ENCODE data around the gene CARMIL1. TPM values are rescaled to one million over a fixed set of nuclear protein-coding genes. Genes with fewer than 3 reads are reported as not detected.
A peak's percentile ranks its signal among the peaks of the same experiment; 100 is the strongest.

Gene CARMIL1
- total RNA-seq, 4 donors from 2014 or later, result 14.9 to 23.5 (median 20.3) TPM

DNA sequence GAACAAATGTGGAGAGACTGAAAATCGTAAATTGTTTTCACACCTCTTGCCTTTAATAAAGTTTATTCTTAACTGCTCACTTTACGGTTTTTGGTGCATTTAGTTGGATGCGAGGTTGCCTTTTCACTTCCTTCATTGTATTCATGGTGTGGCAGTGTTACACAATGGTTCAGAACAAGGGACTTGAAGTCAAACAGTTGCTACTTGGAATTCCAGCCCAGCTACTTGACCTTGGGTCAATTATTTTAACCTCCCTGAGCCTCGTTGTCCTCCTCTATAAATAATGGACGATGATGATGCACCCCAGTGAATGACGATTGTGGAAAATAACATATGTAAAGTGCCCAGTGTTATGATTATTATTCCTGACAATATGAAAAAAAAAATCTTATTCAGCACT, 72.3 kb downstream of the CARMIL1 start:
- H3K4me3 ChIP-seq (ENCODE audit: low read depth, poor library complexity, severe bottlenecking), result no peak overlapping the region
- TF ChIP-seq, protein P1, sequence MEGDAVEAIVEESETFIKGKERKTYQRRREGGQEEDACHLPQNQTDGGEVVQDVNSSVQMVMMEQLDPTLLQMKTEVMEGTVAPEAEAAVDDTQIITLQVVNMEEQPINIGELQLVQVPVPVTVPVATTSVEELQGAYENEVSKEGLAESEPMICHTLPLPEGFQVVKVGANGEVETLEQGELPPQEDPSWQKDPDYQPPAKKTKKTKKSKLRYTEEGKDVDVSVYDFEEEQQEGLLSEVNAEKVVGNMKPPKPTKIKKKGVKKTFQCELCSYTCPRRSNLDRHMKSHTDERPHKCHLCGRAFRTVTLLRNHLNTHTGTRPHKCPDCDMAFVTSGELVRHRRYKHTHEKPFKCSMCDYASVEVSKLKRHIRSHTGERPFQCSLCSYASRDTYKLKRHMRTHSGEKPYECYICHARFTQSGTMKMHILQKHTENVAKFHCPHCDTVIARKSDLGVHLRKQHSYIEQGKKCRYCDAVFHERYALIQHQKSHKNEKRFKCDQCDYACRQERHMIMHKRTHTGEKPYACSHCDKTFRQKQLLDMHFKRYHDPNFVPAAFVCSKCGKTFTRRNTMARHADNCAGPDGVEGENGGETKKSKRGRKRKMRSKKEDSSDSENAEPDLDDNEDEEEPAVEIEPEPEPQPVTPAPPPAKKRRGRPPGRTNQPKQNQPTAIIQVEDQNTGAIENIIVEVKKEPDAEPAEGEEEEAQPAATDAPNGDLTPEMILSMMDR (IDR thresholded peaks at IDR 0.05), result no peak
- no peak for TF ChIP-seq POLR2A (IDR thresholded peaks at IDR 0.05)
- DNase-seq (ENCODE audit: low spot score in 2 of 2), result no peak
- intact Hi-C loops (cut with DNase I; ENCODE audit: low total_unique reads), result no loop called here
- whole genome bisulfite sequencing, 2 donors, result 87% methylated on average over 6 of the region's 6 CpGs

DNA sequence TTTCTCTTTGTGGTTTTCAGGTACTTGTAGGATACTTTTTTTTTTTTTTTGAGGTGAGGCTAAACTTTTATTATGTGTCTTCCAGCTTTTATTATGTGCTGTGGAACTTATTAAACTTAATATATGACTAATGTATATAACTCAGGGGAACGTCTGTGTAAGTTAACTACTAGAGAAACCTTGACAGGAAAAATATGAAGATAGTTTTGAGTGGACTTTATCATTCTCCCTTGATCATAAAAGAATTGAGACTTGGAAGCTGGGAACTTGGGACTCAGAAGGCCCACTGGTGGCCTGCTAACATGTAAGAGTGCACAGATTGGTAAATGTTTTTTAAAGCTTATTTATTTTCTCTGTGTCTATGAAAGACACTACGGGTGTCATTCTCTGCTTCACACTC, 73.1 kb downstream of the CARMIL1 start:
- WGBS, 2 donors, result 74 to 87% methylated on average over 2 of the region's 2 CpGs
- intact Hi-C loops (cut with DNase I; ENCODE audit: low total_unique reads), result no loop called here
- no peak overlapping the region for H3K4me3 ChIP-seq (ENCODE audit: low read depth, poor library complexity, severe bottlenecking)
- DNase-seq (ENCODE audit: low spot score in 2 of 2), result no peak
- TF ChIP-seq, protein P1 (IDR thresholded peaks at IDR 0.05), result no peak
- TF ChIP-seq POLR2A (IDR thresholded peaks at IDR 0.05), result no peak

DNA sequence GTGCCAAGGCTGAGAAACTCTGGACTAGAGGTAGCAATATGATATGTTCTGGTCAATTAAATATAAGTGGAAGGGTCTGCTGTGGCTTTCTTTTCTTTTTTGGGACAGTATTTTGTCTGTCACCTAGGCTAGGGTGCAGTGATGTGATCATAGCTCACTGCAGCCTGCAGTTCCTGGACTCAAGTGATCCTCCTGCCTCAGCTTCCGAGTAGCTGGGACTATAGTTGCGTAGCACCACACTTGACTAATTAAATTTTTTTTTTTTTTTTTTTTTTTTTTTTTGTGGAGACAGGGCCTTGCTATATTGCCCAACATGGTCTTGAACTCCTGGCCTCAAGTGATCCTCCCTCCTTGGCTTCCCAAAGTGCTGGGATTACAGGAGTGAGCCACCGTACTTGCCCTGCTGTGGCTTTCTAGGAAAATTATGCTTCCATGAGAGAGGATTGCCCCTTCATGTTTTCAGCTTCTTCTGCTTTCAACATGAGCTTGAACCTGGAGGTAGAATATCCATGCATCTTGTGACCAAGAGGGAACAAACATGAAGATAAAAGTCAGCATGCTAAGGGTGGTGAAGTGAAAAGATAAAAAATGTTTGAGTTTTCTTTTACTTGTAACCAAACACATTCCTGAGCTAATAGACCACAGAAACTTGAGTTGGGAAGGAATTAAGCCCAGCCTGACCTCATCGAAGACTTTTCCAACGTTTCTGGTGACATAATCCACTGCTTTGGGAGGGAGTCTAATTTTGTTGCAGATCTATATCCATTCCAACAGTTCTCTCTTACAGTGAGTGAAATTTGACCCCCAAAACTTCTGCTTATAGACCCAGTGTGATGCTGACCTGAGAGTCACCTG, 75.1 kb downstream of the CARMIL1 start:
- no peak overlapping the region for H3K4me3 ChIP-seq (ENCODE audit: low read depth, poor library complexity, severe bottlenecking)
- WGBS, 2 donors, result 63 to 71% methylated on average over 5 of the region's 5 CpGs
- intact Hi-C loops (cut with DNase I; ENCODE audit: low total_unique reads), result no loop called here
- TF ChIP-seq POLR2A (IDR thresholded peaks at IDR 0.05), result no peak
- TF ChIP-seq, protein P1 (IDR thresholded peaks at IDR 0.05), result no peak
- no peak for DNase-seq (ENCODE audit: low spot score in 2 of 2)

DNA sequence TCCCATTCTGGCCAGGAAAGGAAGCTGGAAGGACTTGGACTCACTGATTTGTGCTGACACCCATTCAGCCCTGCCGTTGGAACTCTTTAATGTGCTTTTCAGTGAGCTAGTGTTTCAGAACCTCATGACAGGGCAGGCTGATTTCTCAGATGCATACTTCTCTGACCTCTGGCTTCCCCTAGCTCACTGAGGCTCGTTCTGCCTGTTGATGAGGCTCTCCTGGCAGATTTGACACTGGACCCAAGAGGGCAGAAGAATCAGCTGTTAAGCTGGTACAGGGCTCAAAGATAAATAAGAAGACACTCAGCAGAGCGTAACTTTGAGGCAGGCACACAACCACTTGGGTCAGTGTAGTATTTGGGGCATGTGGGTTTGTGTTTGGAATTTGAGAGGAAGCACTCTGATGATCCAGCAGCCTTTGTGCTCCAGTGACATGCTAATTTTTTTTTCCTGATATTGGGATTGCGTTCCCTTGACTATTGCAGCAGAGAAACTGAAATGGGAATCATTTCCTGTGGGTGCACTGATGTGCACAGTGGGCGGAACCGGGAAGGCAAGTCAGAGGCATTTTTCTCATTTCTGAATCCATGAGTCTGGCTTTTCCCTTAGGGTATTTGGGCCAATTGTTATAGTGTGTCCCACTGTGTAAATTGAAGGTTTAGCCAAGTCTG, 80.2 kb downstream of the CARMIL1 start:
- TF ChIP-seq POLR2A (IDR thresholded peaks at IDR 0.05), result no peak
- TF ChIP-seq, protein P1 (IDR thresholded peaks at IDR 0.05), result no peak
- intact Hi-C loops (cut with DNase I; ENCODE audit: low total_unique reads), result no loop called here
- H3K4me3 ChIP-seq (ENCODE audit: low read depth, poor library complexity, severe bottlenecking), result no peak overlapping the region
- 32 to 40% methylated on average over 6 of the region's 6 CpGs for WGBS, 2 donors
- DNase-seq (ENCODE audit: low spot score in 2 of 2), result peak in 1 of 2 donors; percentile 37

DNA sequence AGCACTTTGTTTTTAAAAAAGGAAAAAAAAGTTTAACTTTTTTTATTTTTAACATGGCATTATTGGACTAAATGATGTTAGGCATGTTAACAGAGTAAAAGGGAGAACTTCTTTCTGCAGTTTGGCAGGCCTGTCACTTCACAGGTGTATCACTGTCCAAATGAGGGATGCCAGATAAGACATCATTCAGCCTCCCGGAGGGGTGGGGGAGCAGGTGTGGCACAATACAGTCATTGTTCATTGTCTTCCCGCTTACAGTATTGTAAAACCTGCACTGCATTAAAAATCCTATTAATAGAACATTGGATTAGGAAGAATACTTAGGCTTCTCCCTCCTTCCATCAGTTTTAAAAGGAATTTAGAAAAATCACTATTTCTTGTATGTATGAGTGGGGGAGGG, 80.7 kb downstream of the CARMIL1 start:
- DNase-seq (ENCODE audit: low spot score in 2 of 2), result no peak
- TF ChIP-seq, protein P1 (IDR thresholded peaks at IDR 0.05), result no peak
- TF ChIP-seq POLR2A (IDR thresholded peaks at IDR 0.05), result no peak
- H3K4me3 ChIP-seq (ENCODE audit: low read depth, poor library complexity, severe bottlenecking), result no peak overlapping the region
- WGBS, 2 donors, result 33 to 34% methylated on average over 2 of the region's 2 CpGs
- intact Hi-C loops (cut with DNase I; ENCODE audit: low total_unique reads), result no loop called here
